Neural crest cell (in vitro differentiated cells): Measurements from ENCODE around the gene SIGLEC7. TPM values are rescaled to one million over a fixed set of nuclear protein-coding genes. Genes with fewer than 3 reads are reported as not detected.

ENCODE experiments used
- DNase-seq: peaks from one replicate; pipeline ENCODE4 v3.0.0; 2021; ENCODE audit warnings: low read depth, mixed read lengths, low spot score
- H3K27ac Mint-ChIP-seq: one replicate; pipeline ENCODE4 v1.8.0; 2021; ENCODE audit warnings: mild to moderate bottlenecking, mixed read lengths; ENCODE audit not compliant: unreplicated experiment
- H3K27me3 Mint-ChIP-seq: 2 replicates; pipeline ENCODE4 v1.8.0; 2021; ENCODE audit warnings: low read depth, mild to moderate bottlenecking, mixed read lengths
- H3K36me3 Mint-ChIP-seq: 2 replicates; pipeline ENCODE4 v1.8.0; 2021; ENCODE audit warnings: low read depth, mild to moderate bottlenecking, mixed read lengths
- H3K4me1 Mint-ChIP-seq: 2 replicates; pipeline ENCODE4 v1.8.0; 2021; ENCODE audit warnings: mixed read lengths
- H3K4me3 Mint-ChIP-seq: one replicate; pipeline ENCODE4 v1.8.0; 2021; ENCODE audit warnings: mild to moderate bottlenecking, mixed read lengths
- H3K9me3 Mint-ChIP-seq: 2 replicates; pipeline ENCODE4 v1.8.0; 2021; ENCODE audit warnings: mixed read lengths
- total RNA-seq: library from RNA; stranded (reverse); gene quantifications from 2 replicates; pipeline ENCODE4 v1.2.1, GENCODE V29; 2021
- TF ChIP-seq, protein P1 (sequence below): fragments of 200-600 bp; sonication (generic); conservative IDR thresholded peaks from 2 replicates; pipeline ENCODE4 v1.5.0; 2021; ENCODE audit warnings: antibody characterized with exemption, mild to moderate bottlenecking

Gene SIGLEC7
- total RNA-seq, 1 donor from 2014 or later, result not detected

DNA sequence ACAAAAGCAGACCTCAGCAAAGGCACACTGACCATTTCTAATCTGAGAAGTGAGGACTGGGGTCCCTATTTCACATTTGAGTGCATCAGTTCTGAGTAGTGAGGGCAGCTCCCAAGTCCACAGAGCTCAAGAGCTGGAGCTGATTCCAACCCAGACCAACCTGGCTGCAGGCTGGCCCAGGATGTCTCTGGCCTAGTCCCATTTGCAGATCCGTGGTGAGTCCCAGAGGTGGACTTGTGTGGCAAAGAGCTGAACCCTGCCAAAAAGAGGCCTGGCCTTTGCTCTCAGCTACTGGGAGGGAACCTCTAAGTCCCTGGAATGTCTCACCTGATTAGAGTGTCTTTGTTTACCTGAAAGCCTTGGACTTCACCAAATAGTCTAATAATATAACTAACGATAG is 14.6 kb downstream of the SIGLEC7 start:
- Mint-ChIP-seq H3K4me1 (peaks cover 7% of the 10 kb centered on the region), H3K36me3 (no peaks in the 10 kb centered on the region), H3K27me3 (peaks cover 40% of the 10 kb centered on the region), H3K9me3 (no peaks in the 10 kb centered on the region), H3K27ac (no peak overlapping the region), H3K4me3 (no peak overlapping the region)
- no peak for DNase-seq
- TF ChIP-seq, protein P1, sequence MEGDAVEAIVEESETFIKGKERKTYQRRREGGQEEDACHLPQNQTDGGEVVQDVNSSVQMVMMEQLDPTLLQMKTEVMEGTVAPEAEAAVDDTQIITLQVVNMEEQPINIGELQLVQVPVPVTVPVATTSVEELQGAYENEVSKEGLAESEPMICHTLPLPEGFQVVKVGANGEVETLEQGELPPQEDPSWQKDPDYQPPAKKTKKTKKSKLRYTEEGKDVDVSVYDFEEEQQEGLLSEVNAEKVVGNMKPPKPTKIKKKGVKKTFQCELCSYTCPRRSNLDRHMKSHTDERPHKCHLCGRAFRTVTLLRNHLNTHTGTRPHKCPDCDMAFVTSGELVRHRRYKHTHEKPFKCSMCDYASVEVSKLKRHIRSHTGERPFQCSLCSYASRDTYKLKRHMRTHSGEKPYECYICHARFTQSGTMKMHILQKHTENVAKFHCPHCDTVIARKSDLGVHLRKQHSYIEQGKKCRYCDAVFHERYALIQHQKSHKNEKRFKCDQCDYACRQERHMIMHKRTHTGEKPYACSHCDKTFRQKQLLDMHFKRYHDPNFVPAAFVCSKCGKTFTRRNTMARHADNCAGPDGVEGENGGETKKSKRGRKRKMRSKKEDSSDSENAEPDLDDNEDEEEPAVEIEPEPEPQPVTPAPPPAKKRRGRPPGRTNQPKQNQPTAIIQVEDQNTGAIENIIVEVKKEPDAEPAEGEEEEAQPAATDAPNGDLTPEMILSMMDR, result no peak

DNA sequence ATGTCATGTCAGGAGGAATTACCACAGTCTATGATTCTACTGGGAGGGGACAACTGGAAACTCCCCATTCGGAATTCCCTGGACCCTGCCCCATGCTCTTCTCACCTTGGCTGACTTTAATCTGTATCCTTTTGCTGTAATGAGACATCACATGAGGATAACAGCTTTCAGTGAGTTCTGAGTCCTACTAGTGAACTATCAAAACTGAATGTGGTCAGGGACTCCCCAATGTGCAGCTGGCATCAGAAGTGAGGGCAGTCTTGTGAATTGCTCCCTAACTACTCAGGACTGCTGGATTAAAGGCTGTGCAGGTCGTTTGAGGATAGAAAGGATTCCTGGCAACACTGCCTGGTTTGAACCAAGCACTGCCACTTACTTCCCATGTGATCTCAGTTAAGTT is 15.2 kb downstream of the SIGLEC7 start:
- DNase-seq, result no peak
- Mint-ChIP-seq H3K27me3 (peaks cover 37% of the 10 kb centered on the region), H3K4me3 (no peak overlapping the region), H3K9me3 (no peaks in the 10 kb centered on the region), H3K36me3 (no peaks in the 10 kb centered on the region), H3K27ac (no peak overlapping the region), H3K4me1 (peaks cover 7% of the 10 kb centered on the region)
- TF ChIP-seq, protein P1, result no peak

DNA sequence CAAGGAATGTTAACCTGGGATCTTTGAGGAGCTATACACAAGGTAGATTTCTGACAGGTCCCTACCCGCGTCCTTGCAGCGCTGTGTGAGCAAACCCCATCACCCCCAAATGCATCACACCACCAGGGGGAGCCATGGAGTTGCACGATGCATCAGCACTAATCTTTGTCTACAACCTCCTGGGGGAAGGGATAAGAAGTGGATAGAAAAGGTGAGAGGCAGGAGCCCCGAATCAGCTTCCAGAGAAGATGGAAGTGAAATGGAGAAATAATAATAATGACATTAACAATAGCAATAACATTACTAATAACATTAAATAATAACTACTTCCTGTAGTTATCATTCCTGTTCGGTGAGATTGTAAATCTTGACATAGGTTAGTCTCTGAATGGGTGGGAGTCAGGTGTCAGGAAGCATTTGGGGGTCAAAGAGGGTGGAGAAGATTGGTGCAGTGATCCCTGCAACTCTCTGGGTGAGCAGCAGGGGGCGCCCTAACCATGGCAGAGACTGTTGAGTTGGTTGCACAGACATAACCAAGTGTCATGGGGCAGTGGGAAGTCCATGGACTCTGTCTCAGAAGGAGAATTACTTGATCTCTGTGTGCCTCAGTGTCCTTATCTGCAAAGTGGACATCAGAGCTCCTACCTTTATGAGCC is 16.5 kb downstream of the SIGLEC7 start:
- TF ChIP-seq, protein P1, result peak; percentile 70
- no peaks in the 10 kb centered on the region for H3K9me3 Mint-ChIP-seq
- no peak overlapping the region for H3K27ac Mint-ChIP-seq
- peaks cover 7% of the 10 kb centered on the region for H3K4me1 Mint-ChIP-seq
- DNase-seq, result peak; percentile 54
- peaks cover 27% of the 10 kb centered on the region for H3K27me3 Mint-ChIP-seq
- no peaks in the 10 kb centered on the region for H3K36me3 Mint-ChIP-seq
- no peak overlapping the region for H3K4me3 Mint-ChIP-seq

DNA sequence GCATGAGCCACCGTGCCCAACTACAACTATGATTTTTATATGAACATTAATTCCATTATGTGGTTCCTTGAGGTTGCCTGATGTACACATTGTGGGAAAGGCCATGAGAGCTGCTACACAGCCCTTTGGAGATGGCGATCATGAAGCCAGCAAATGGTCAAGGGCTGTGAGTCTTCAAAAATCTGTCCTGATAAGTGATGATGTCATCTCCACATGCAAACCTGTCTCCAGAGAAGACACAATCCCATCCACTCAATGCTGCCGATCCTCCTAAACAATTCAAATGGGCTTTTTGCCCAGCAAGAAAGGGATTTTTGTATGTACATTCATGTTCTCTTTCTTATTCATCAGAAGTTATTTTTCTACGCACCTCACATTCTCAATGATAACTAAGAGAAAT is 17.6 kb downstream of the SIGLEC7 start:
- no peaks in the 10 kb centered on the region for H3K36me3 Mint-ChIP-seq
- TF ChIP-seq, protein P1, result no peak
- no peak overlapping the region for H3K27ac Mint-ChIP-seq
- peaks cover 27% of the 10 kb centered on the region for H3K27me3 Mint-ChIP-seq
- no peaks in the 10 kb centered on the region for H3K9me3 Mint-ChIP-seq
- no peak for DNase-seq
- H3K4me1 Mint-ChIP-seq, result peaks cover 7% of the 10 kb centered on the region
- H3K4me3 Mint-ChIP-seq, result no peak overlapping the region

DNA sequence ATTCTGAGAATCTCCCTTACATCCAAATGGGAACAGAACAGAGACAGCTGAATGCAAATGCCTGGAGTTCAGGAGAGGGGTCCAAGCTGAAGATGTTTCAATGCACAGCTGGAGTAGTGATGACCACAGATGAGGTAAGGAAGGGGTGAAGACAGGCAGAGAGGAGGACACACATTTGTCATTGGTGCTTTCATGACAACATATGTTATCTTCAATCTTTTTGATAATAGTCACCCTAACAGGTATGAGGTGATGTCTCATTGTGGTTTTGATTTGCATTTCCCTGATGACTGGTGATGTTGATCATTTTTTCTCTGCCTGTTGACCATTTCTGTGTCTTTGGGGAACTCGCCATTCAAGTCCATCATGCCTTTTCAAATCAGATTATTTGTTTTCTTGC is 19.2 kb downstream of the SIGLEC7 start:
- Mint-ChIP-seq H3K4me1 (peaks cover 4% of the 10 kb centered on the region), H3K9me3 (no peaks in the 10 kb centered on the region), H3K4me3 (no peak overlapping the region), H3K27ac (no peak overlapping the region), H3K36me3 (no peaks in the 10 kb centered on the region), H3K27me3 (peaks cover 24% of the 10 kb centered on the region)
- TF ChIP-seq, protein P1, result no peak
- DNase-seq, result no peak
